Heart right ventricle (tissue), 16 donors: ENCODE data around the gene SPECC1L. TPM values are rescaled to one million over a fixed set of nuclear protein-coding genes. Genes with fewer than 3 reads are reported as not detected.

Experiments
- ATAC-seq, 8 donors: fragments of 200-7000 bp; cut with Tn5 transposase; one replicate each; pipeline ENCODE4 v1.9.1; 2020; ENCODE audit warnings: mild to moderate bottlenecking in 8 of 8, moderate library complexity in 8 of 8, moderate number of reproducible peaks in 1 of 8
- DNase-seq, 2 donors: peaks; one replicate each; pipeline ENCODE4 v3.0.0-alpha.2; 2020
- H3K27ac ChIP-seq, 10 donors: fragments of 200-600 bp; sonication (generic) in 2 of 10; one replicate each; pipeline versions ENCODE4 v1.5.0 to v1.8.0; 2020 to 2022; ENCODE audit warnings: mild to moderate bottlenecking in 3 of 10
- H3K27me3 ChIP-seq, 7 donors: fragments of 200-600 bp; one replicate each; pipeline ENCODE4 v1.8.0; 2021 to 2022; ENCODE audit warnings: mild to moderate bottlenecking in 2 of 7
- H3K36me3 ChIP-seq, 9 donors: fragments of 200-600 bp; sonication (generic) in 1 of 9; one replicate each; pipeline versions ENCODE4 v1.5.0 to v1.8.0; 2020 to 2022; ENCODE audit warnings: mild to moderate bottlenecking in 2 of 9
- H3K4me1 ChIP-seq, 9 donors: fragments of 200-600 bp; sonication (generic) in 1 of 9; one replicate each; pipeline versions ENCODE4 v1.5.0 to v1.8.0; 2020 to 2022; ENCODE audit warnings: mild to moderate bottlenecking in 4 of 9
- H3K4me3 ChIP-seq, 10 donors: fragments of 200-600 bp; sonication (generic) in 2 of 10; one replicate each; pipeline versions ENCODE4 v1.5.0 to v1.8.0; 2020 to 2022; ENCODE audit warnings: mild to moderate bottlenecking in 7 of 10, moderate library complexity in 2 of 10
- H3K9me3 ChIP-seq, 11 donors: fragments of 200-600 bp in 10 of 11; sonication (generic) in 2 of 11; one replicate each; pipeline versions ENCODE4 v1.5.0 to v1.8.0; 2013 to 2022; ENCODE audit warnings: mild to moderate bottlenecking in 2 of 11, control low read depth in 1 of 11, moderate library complexity in 1 of 11
- WGBS, 2 donors: extraction: QIAGEN DNeasy Blood & Tissue Kit; methylation state at CpG; one replicate each; pipeline ENCODE4 v1.1.7; 2013; ENCODE audit warnings: inconsistent platforms in 1 of 2; 5-methylcytosine and 5-hydroxymethylcytosine counted together
- intact Hi-C, 10 donors: fragments of 100-400 bp; cut with DNase I; formaldehyde crosslinking; loops; one replicate each; pipeline versions ENCODE4 v1.11.1 to v1.14.2; 2022
- polyA plus RNA-seq, 2 donors: library from polyadenylated mRNA; stranded (reverse); fragments of 200-250 nt; gene quantifications; one replicate each; pipeline ENCODE4 v1.2.3, GENCODE V29; 2013
- total RNA-seq, 10 donors: library from RNA; stranded (reverse); fragmentation: NEBNext Ultra II Directional in 3 of 10; extraction: Animal tissue kit (Norgen Biotek cat#: 25700) in 3 of 10; gene quantifications; one replicate each; pipeline versions ENCODE4 v1.2.1 to v1.2.4, GENCODE V29; 2021 to 2023
- TF ChIP-seq, protein P1 (sequence below), 9 donors: fragments of 200-600 bp; sonication (generic) in 2 of 9; IDR thresholded peaks; one replicate each; pipeline versions ENCODE4 v1.5.0 to v1.8.0; 2021 to 2022; ENCODE audit warnings: antibody characterized with exemption in 9 of 9, mild to moderate bottlenecking in 5 of 9, moderate library complexity in 1 of 9
- donor health status: Arrhythmogenic right ventricular cardiomyopathy.
- donor health status: ischemic (EF 13 %, LVEDD 7.1; RV severe dilation, severe dysfunction).
- donor health status: healthy with polysubstance abuse.
- donor health status: DM: no; HTN: yes; CAD: no.
- donor health status: DM: no; HTN: no; CAD: no.
- donor health status: ischemic (EF 25% LVEDD 6.9; RV normal size, moderate dysfunction).
- donor health status: ischemic (EF 25% LVEDD 5.7; RV mildly dilated, moderate dysfunction).
- donor health status: healthy.
- donor health status: DM: yes; HTN: yes; CAD: no.
- donor health status: Ischemic cardiomyopathy.
- donor health status: ischemic (EF 35%, LVEDD 5.7; RV mildly dilated, moderate dysfunction).
- donor health status: nonischemic (EF 11% LVEDD 7.7; RV severe dilation, severe dysfunction).
- donor health status: DM: yes; HTN: yes; CAD: no.
- donor health status: PGD.
- donor health status: ischemic (EF 29% LVEDD 5.4; RV normal size, mild dysfunction).
- donor health status: nonischemic (EF 23%, LVEDD 6.1; RV moderate dilation, normal function).

Gene SPECC1L
- total and polyA plus RNA-seq, 12 donors, result 8.3 to 61.7 (median 49.5) TPM

- DNase-seq (no peak), ATAC-seq (no peak)
- H3K27ac ChIP-seq, result no peak overlapping the region
- TF ChIP-seq, protein P1, sequence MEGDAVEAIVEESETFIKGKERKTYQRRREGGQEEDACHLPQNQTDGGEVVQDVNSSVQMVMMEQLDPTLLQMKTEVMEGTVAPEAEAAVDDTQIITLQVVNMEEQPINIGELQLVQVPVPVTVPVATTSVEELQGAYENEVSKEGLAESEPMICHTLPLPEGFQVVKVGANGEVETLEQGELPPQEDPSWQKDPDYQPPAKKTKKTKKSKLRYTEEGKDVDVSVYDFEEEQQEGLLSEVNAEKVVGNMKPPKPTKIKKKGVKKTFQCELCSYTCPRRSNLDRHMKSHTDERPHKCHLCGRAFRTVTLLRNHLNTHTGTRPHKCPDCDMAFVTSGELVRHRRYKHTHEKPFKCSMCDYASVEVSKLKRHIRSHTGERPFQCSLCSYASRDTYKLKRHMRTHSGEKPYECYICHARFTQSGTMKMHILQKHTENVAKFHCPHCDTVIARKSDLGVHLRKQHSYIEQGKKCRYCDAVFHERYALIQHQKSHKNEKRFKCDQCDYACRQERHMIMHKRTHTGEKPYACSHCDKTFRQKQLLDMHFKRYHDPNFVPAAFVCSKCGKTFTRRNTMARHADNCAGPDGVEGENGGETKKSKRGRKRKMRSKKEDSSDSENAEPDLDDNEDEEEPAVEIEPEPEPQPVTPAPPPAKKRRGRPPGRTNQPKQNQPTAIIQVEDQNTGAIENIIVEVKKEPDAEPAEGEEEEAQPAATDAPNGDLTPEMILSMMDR (IDR thresholded peaks at IDR 0.05), result no peak
- no peaks in the 10 kb centered on the region for H3K27me3 ChIP-seq
- peaks cover 0 to 98% (median 34%) of the 10 kb centered on the region in 9 donors for H3K36me3 ChIP-seq
- intact Hi-C loops, result no loop called here
- 59 to 63% methylated on average over 1 of the region's 1 CpG for WGBS, 2 donors
- H3K9me3 ChIP-seq, result no peaks in the 10 kb centered on the region
- H3K4me1 ChIP-seq, result peaks cover 0 to 50% (median 10%) of the 10 kb centered on the region in 9 donors
- H3K4me3 ChIP-seq, result no peak overlapping the region
These were observed 64.9 kb downstream of the SPECC1L start for GRCh38 chr22:24335496-24335895.

GRCh38 chr22:24337894-24338645 lies 67.4 kb downstream of the SPECC1L start:
- no peak for DNase-seq
- TF ChIP-seq, protein P1 (IDR thresholded peaks at IDR 0.05), result no peak
- H3K9me3 ChIP-seq, result no peaks in the 10 kb centered on the region
- H3K4me1 ChIP-seq, result peaks cover 0 to 35% (median 10%) of the 10 kb centered on the region in 9 donors
- H3K27ac ChIP-seq, result peak overlapping the region in 6 of 10 donors; percentile 36 to 73 (median 62)
- WGBS, 2 donors, result 92% methylated on average over 6 of the region's 6 CpGs
- no peaks in the 10 kb centered on the region for H3K27me3 ChIP-seq
- no peak for ATAC-seq
- intact Hi-C loops, result no loop called here
- no peak overlapping the region for H3K4me3 ChIP-seq
- H3K36me3 ChIP-seq, result peaks cover 0 to 100% (median 26%) of the 10 kb centered on the region in 9 donors

- Histone ChIP-seq H3K27ac (peak overlapping the region in 9 of 10 donors; percentile 20 to 73 (median 57)), H3K27me3 (no peaks in the 10 kb centered on the region), H3K4me3 (peak overlapping the region in 1 of 10 donors; percentile 11), H3K4me1 (peaks cover 0 to 35% (median 10%) of the 10 kb centered on the region in 9 donors), H3K36me3 (peaks cover 0 to 100% (median 26%) of the 10 kb centered on the region in 9 donors), H3K9me3 (no peaks in the 10 kb centered on the region)
- TF ChIP-seq, protein P1 (IDR thresholded peaks at IDR 0.05), result no peak
- ATAC-seq (peak; percentile 58 to 97 (median 90)), DNase-seq (peak in 1 of 2 donors; percentile 24)
- WGBS, 2 donors, result 56 to 57% methylated on average over 3 of the region's 3 CpGs
- intact Hi-C loops, result no loop called here
These were observed 68.3 kb downstream of the SPECC1L start for GRCh38 chr22:24338726-24339451.

DNA sequence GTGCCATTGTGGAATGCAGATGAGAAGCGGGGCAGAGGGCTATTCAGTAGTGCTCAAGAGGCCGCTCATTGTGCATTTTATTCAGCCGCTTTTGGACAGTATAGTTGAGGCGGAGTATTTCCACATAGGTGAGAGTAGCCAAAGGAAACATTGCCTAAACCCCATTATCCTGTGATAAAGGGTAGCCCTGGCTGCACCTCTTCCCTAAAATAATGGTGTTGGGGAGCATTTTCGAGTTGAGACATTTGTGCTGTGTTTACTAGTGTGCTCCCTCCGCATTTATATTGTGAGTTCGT lies 68.8 kb downstream of the SPECC1L start:
- no peaks in the 10 kb centered on the region for H3K27me3 ChIP-seq
- peaks cover 0 to 35% (median 10%) of the 10 kb centered on the region in 9 donors for H3K4me1 ChIP-seq
- ATAC-seq (peak in 3 of 8 donors; percentile 12 to 16 (median 16)), DNase-seq (no peak)
- H3K9me3 ChIP-seq, result no peaks in the 10 kb centered on the region
- 90 to 91% methylated on average over 7 of the region's 7 CpGs for WGBS, 2 donors
- H3K4me3 ChIP-seq, result peak overlapping the region in 1 of 10 donors; percentile 11
- H3K36me3 ChIP-seq, result peaks cover 0 to 100% (median 23%) of the 10 kb centered on the region in 9 donors
- intact Hi-C loops, result no loop called here
- TF ChIP-seq, protein P1 (IDR thresholded peaks at IDR 0.05), result no peak
- peak overlapping the region in 9 of 10 donors; percentile 20 to 73 (median 55) for H3K27ac ChIP-seq
